Thoracic aorta (tissue), 2 donors: ENCODE results near the gene GGT7. TPM values are rescaled to one million over a fixed set of nuclear protein-coding genes. Genes with fewer than 3 reads are reported as not detected.
A peak's percentile ranks its signal among the peaks of the same experiment; 100 is the strongest.
"Not testable (repeated sequence)": the region's sequence is repeated elsewhere in the genome, so short reads cannot be mapped to it uniquely, and the experiment has no call there.

Experiments used
- ATAC-seq: fragments of 150-250 bp; one replicate; pipeline ENCODE4 v1.8.0; 2017; ENCODE audit warnings: low read depth; ENCODE audit not compliant: insufficient number of reproducible peaks, low FRiP score
- DNase-seq: peaks from one replicate; pipeline ENCODE4 v3.0.0-alpha.2; 2020; ENCODE audit warnings: low spot score
- H3K27ac ChIP-seq, 2 donors: fragments of 200-600 bp; sonication (generic); 1 replicate in 1 of 2; 2 replicates in 1 of 2; pipeline ENCODE4 v1.5.1; 2016; ENCODE audit warnings: mild to moderate bottlenecking in 2 of 2, moderate library complexity in 2 of 2
- H3K27me3 ChIP-seq: fragments of 200-600 bp; sonication (generic); replicated peaks from 2 replicates; pipeline ENCODE4 v1.6.0; 2016; ENCODE audit warnings: mild to moderate bottlenecking; ENCODE audit not compliant: insufficient read depth
- H3K36me3 ChIP-seq: fragments of 200-600 bp; sonication (generic); one replicate; pipeline ENCODE4 v1.5.1; 2016
- H3K4me1 ChIP-seq, 2 donors: fragments of 200-600 bp; sonication (generic); 1 replicate in 1 of 2; 2 replicates in 1 of 2; pipeline versions ENCODE4 v1.5.1 to v1.6.0; 2016; ENCODE audit warnings: low read depth in 2 of 2, mild to moderate bottlenecking in 1 of 2; ENCODE audit not compliant: control insufficient read depth in 1 of 2
- H3K4me3 ChIP-seq: fragments of 200-600 bp; sonication (generic); 2 replicates; pipeline ENCODE4 v1.5.1; 2016; ENCODE audit warnings: mild to moderate bottlenecking
- H3K9me3 ChIP-seq: fragments of 200-600 bp; sonication (generic); 2 replicates; pipeline ENCODE4 v1.5.1; 2016
- CTCF ChIP-seq: fragments of 200-600 bp; sonication (generic); IDR thresholded peaks from one replicate; pipeline ENCODE4 v1.5.1; 2019; ENCODE audit warnings: antibody characterized with exemption
- total RNA-seq, 2 donors: library from RNA; depleted of rRNA; stranded (reverse); fragments of >200 nt; gene quantifications; one replicate each; pipeline versions ENCODE4 v1.1.0 to v1.2.3, GENCODE V29; 2016

Gene GGT7
- total RNA-seq, 2 donors from 2014 or later, result 22.2 to 41.4 TPM

GRCh38 chr20:34883087-34883688 lies 10.5 kb upstream of the GGT7 start:
- Histone ChIP-seq H3K27me3 (no peaks in the 10 kb centered on the region), H3K4me3 (no peak overlapping the region), H3K4me1 (peaks cover 26 to 57% of the 10 kb centered on the region in 2 donors), H3K9me3 (no peaks in the 10 kb centered on the region), H3K36me3 (peaks cover 15% of the 10 kb centered on the region), H3K27ac (peak overlapping the region in 1 of 2 donors; percentile 17)
- ATAC-seq, result no peak
- DNase-seq, result no peak
- no peak for TF ChIP-seq CTCF

GRCh38 chr20:34881689-34882088 lies 9.0 kb upstream of the GGT7 start:
- no peak overlapping the region for H3K4me3 ChIP-seq
- TF ChIP-seq CTCF, result no peak
- no peaks in the 10 kb centered on the region for H3K27me3 ChIP-seq
- no peaks in the 10 kb centered on the region for H3K9me3 ChIP-seq
- H3K4me1 ChIP-seq, result peaks cover 17 to 48% of the 10 kb centered on the region in 2 donors
- ATAC-seq (no peak), DNase-seq (no peak)
- peak overlapping the region in 1 of 2 donors; percentile 17 for H3K27ac ChIP-seq
- H3K36me3 ChIP-seq, result peaks cover 15% of the 10 kb centered on the region

GRCh38 chr20:34880971-34881370 lies 8.3 kb upstream of the GGT7 start:
- Histone ChIP-seq H3K36me3 (peaks cover 15% of the 10 kb centered on the region), H3K4me1 (peaks cover 11 to 41% of the 10 kb centered on the region in 2 donors)
- not testable (repeated sequence) for H3K27ac ChIP-seq, ATAC-seq, H3K27me3 ChIP-seq, H3K9me3 ChIP-seq, DNase-seq, H3K4me3 ChIP-seq

- peaks cover 15% of the 10 kb centered on the region for H3K36me3 ChIP-seq
- H3K4me3 ChIP-seq, result peak overlapping the region; percentile 41
- TF ChIP-seq CTCF, result no peak
- no peak for DNase-seq
- no peaks in the 10 kb centered on the region for H3K27me3 ChIP-seq
- H3K4me1 ChIP-seq, result peaks cover 8 to 46% of the 10 kb centered on the region in 2 donors
- peak overlapping the region in 1 of 2 donors; percentile 3 for H3K27ac ChIP-seq
- no peak for ATAC-seq
- H3K9me3 ChIP-seq, result no peaks in the 10 kb centered on the region
These were observed 7.7 kb upstream of the GGT7 start for GRCh38 chr20:34880215-34880850.

GRCh38 chr20:34876406-34877282 lies 4.0 kb upstream of the GGT7 start, which contains the start of gene ACSS2:
TSS of gene ACSS2 (plus strand) at chr20:34876612. CDS start at chr20:34876646, 34 bp downstream.
- TF ChIP-seq CTCF, result no peak
- DNase-seq (no peak), ATAC-seq (peak; percentile 6)
- Histone ChIP-seq H3K9me3 (no peaks in the 10 kb centered on the region), H3K27ac (peak within 1 kb of the TSS; percentile 93 to 95), H3K36me3 (no peaks in the 10 kb centered on the region), H3K27me3 (no peaks in the 10 kb centered on the region), H3K4me1 (peaks cover 16 to 58% of the 10 kb centered on the region in 2 donors), H3K4me3 (peak within 1 kb of the TSS; percentile 95)
